Muscle layer of duodenum (tissue), 2 donors: ENCODE results near the gene TCFL5.

ENCODE experiments used
- H3K27ac ChIP-seq: one replicate; pipeline ENCODE4 v1.7.0; 2013; ENCODE audit warnings: mild to moderate bottlenecking, low read length
- H3K27me3 ChIP-seq: one replicate; pipeline ENCODE4 v1.7.0; 2013; ENCODE audit warnings: low read depth, mild to moderate bottlenecking, control low read depth, low read length
- H3K36me3 ChIP-seq, 2 donors: one replicate each; pipeline ENCODE4 v1.7.0; 2013; ENCODE audit warnings: low read length in 2 of 2, control low read depth in 1 of 2, mild to moderate bottlenecking in 1 of 2; ENCODE audit not compliant: insufficient read depth in 2 of 2, control insufficient read depth in 1 of 2
- H3K4me1 ChIP-seq, 2 donors: one replicate each; pipeline ENCODE4 v1.7.0; 2013; ENCODE audit warnings: low read length in 2 of 2, mild to moderate bottlenecking in 2 of 2, control low read depth in 1 of 2, moderate library complexity in 1 of 2; ENCODE audit not compliant: insufficient read depth in 2 of 2, control insufficient read depth in 1 of 2
- H3K4me3 ChIP-seq, 2 donors: one replicate each; pipeline ENCODE4 v1.7.0; 2013; ENCODE audit warnings: low read length in 2 of 2, low read depth in 1 of 2, mild to moderate bottlenecking in 1 of 2
- H3K9me3 ChIP-seq, 2 donors: one replicate each; pipeline ENCODE4 v1.7.0; 2013; ENCODE audit warnings: low read length in 2 of 2, control low read depth in 1 of 2, mild to moderate bottlenecking in 1 of 2; ENCODE audit not compliant: control insufficient read depth in 1 of 2
- donor health status: healthy.

The TCFL5 gene

GRCh38 chr20:62792940-62793756 is 68.5 kb downstream of the TCFL5 start:
- Histone ChIP-seq H3K4me3 (peak overlapping the region in 1 of 2 donors; percentile 53), H3K9me3 (no peaks in the 10 kb centered on the region), H3K27ac (peak overlapping the region; percentile 80), H3K27me3 (no peaks in the 10 kb centered on the region), H3K36me3 (peaks cover 0 to 6% of the 10 kb centered on the region in 2 donors), H3K4me1 (peaks cover 0 to 28% of the 10 kb centered on the region in 2 donors)

- H3K4me3 ChIP-seq: no peak overlapping the region
- H3K4me1 ChIP-seq: peaks cover 0 to 24% of the 10 kb centered on the region in 2 donors
- no peaks in the 10 kb centered on the region for H3K36me3 ChIP-seq
- no peaks in the 10 kb centered on the region for H3K27me3 ChIP-seq
- no peak overlapping the region for H3K27ac ChIP-seq
- H3K9me3 ChIP-seq: no peaks in the 10 kb centered on the region
These were observed 69.3 kb downstream of the TCFL5 start for GRCh38 chr20:62792182-62792939.

GRCh38 chr20:62791301-62792181 is 70.1 kb downstream of the TCFL5 start:
- H3K27me3 ChIP-seq: no peaks in the 10 kb centered on the region
- H3K4me3 ChIP-seq: no peak overlapping the region
- no peak overlapping the region for H3K27ac ChIP-seq
- no peaks in the 10 kb centered on the region for H3K36me3 ChIP-seq
- peaks cover 0 to 18% of the 10 kb centered on the region in 2 donors for H3K4me1 ChIP-seq
- H3K9me3 ChIP-seq: no peaks in the 10 kb centered on the region
